ENCODE results near the gene C17orf67. TPM values are rescaled to one million over a fixed set of nuclear protein-coding genes. Genes with fewer than 3 reads are reported as not detected.

The C17orf67 gene
- total and polyA plus RNA-seq, 2 of the 13 experiments (the other 11 are each of a cell fraction or from before 2014, with no cell fraction given): 0.41 to 0.86 TPM

GRCh38 chr17:56833057-56833808, 487 bp downstream of the C17orf67 start (continued):
- peak; percentile 79; the same call in 1 of the 2 replicates for TF ChIP-seq ZNF446 (CRISPR knock-in tag; IDR thresholded peaks at IDR 0.05)
- no peak for TF ChIP-seq CAMTA2 (CRISPR knock-in tag; IDR thresholded peaks at IDR 0.05; ENCODE audit: borderline replicate concordance)
- TF ChIP-seq TARDBP (CRISPR knock-in tag; IDR thresholded peaks at IDR 0.05): no peak
- no peak for TF ChIP-seq PTBP1 (IDR thresholded peaks at IDR 0.05; ENCODE audit: low read depth, low read length, poor library complexity, severe bottlenecking)
- no peak for TF ChIP-seq RARG (CRISPR knock-in tag; IDR thresholded peaks at IDR 0.05; ENCODE audit: low read depth)
- no peak for TF ChIP-seq ZNF275 (CRISPR knock-in tag; IDR thresholded peaks at IDR 0.05; ENCODE audit: borderline replicate concordance)
- TF ChIP-seq SYNCRIP (IDR thresholded peaks at IDR 0.05; ENCODE audit: insufficient read depth, low read depth, low read length): no peak
- TF ChIP-seq SMYD3 (CRISPR knock-in tag; IDR thresholded peaks at IDR 0.05): no peak
- TF ChIP-seq RCOR2 (CRISPR knock-in tag; IDR thresholded peaks at IDR 0.05): no peak
- no peak for TF ChIP-seq TEF (CRISPR knock-in tag; IDR thresholded peaks at IDR 0.05)
- peak; percentile 20; the same call in 1 of the 2 replicates for TF ChIP-seq CREBL2 (CRISPR knock-in tag; IDR thresholded peaks at IDR 0.05; ENCODE audit: borderline replicate concordance)
